ENCODE measurements around the gene CD164L2.

Gene CD164L2

GRCh38 chr1:27372022-27372807, 10.9 kb downstream of the CD164L2 start:
- Histone ChIP-seq H3K36me3 (ENCODE audit: insufficient read depth, low read length) (no peaks in the 10 kb centered on the region), H3K4me1 (ENCODE audit: control insufficient read depth, insufficient read depth, low read length, unreplicated experiment) (peaks cover 6% of the 10 kb centered on the region), H2AFZ (ENCODE audit: low read length, unreplicated experiment) (no peak overlapping the region), H3K4me3 (ENCODE audit: low read depth, low read length) (no peak overlapping the region), H3K79me2 (ENCODE audit: control insufficient read depth, insufficient read depth, low read length, unreplicated experiment) (no peaks in the 10 kb centered on the region), H3K27me3 (ENCODE audit: insufficient read depth, low read length) (no peaks in the 10 kb centered on the region), H3K27ac (ENCODE audit: low read depth, low read length) (no peak overlapping the region)

DNA sequence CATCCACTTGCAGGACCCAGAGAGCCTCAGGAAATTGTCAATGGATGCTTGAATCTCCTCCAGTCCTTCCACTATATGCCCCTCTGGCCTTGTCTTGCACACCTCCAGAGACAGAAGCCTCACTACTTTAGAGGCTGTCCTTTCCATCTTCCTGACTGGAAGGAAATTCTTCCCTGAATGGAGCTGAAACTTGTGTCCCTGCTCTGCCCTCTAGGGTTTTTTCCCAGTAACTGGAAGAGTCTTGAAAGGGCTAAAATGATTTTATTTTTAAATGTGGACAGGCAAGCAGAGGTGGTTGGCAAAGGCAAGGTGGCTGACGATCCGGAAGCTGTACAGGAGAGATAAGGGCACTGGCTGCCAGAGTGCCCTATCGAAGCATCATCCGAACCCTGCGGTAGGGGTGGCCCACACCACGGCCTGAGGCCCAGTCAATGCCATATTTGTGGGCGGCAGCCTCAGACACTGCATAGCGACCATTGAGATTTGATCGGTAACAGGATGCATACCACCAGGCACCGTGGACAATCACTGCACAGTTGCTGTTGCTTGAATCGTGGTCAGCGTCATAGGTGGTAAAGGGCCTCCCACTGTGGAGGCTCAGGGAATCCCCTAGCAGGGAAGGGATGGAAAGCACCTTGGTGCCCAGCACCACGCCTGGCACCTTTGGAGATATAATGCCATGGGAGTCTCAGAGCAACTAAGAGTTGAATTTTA, 14.1 kb downstream of the CD164L2 start:
- no peak overlapping the region for H3K27ac ChIP-seq (ENCODE audit: low read depth, low read length)
- H3K36me3 ChIP-seq (ENCODE audit: insufficient read depth, low read length): no peaks in the 10 kb centered on the region
- H3K79me2 ChIP-seq (ENCODE audit: control insufficient read depth, insufficient read depth, low read length, unreplicated experiment): peaks cover 7% of the 10 kb centered on the region
- H3K4me3 ChIP-seq (ENCODE audit: low read depth, low read length): no peak overlapping the region
- H2AFZ ChIP-seq (ENCODE audit: low read length, unreplicated experiment): no peak overlapping the region
- H3K4me1 ChIP-seq (ENCODE audit: control insufficient read depth, insufficient read depth, low read length, unreplicated experiment): peaks cover 17% of the 10 kb centered on the region
- no peaks in the 10 kb centered on the region for H3K27me3 ChIP-seq (ENCODE audit: insufficient read depth, low read length)

- Histone ChIP-seq H3K4me3 (ENCODE audit: low read depth, low read length) (peak overlapping the region; percentile 99), H3K27me3 (ENCODE audit: insufficient read depth, low read length) (no peaks in the 10 kb centered on the region), H2AFZ (ENCODE audit: low read length, unreplicated experiment) (peak overlapping the region; percentile 14), H3K27ac (ENCODE audit: low read depth, low read length) (peak overlapping the region; percentile 96), H3K79me2 (ENCODE audit: control insufficient read depth, insufficient read depth, low read length, unreplicated experiment) (peaks cover 7% of the 10 kb centered on the region), H3K36me3 (ENCODE audit: insufficient read depth, low read length) (no peaks in the 10 kb centered on the region; the same call in 1 of the 2 replicates), H3K4me1 (ENCODE audit: control insufficient read depth, insufficient read depth, low read length, unreplicated experiment) (peaks cover 17% of the 10 kb centered on the region)
These were observed 15.9 kb downstream of the CD164L2 start for GRCh38 chr1:27367160-27367650.

DNA sequence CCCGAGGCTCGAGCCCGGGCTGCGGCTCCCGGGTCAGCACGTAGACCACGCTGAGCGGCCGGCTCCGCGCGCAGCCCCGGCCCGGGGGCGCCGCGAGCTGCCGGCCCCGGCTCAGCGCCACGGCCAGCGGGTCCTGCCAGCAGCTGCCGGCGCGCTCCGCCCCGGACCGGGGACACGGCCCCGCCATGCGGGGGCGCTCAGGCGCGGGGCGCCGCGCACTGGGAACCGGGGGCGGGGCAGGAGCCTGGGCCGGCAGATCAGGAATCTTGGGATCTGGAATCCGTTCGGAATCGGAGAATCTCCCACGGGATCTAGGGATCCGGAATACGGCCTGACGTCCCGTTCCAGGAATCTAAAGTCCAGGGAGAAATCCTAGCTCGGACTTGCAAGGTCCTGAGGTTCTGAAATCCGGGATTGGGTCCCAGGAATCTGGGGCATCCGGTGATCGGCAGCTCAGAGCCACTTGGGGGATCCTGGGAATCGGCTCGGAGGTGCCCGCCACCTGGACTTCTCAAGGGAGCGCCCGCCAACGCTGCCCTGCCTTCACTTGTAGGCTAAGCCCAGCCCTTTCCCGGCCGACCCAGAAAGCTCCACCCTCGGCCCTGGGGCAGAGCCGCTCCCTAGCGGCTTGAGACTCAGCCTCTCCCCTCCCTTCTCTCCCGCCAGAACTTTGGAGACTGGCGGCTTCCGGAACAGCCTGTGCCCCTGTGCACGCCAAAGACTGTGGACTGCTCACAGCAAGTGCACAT, 16.5 kb downstream of the CD164L2 start, which contains the start of gene MAP3K6:
TSS of gene MAP3K6 (minus strand) at position 551 of the 749 bp plus-strand sequence. CDS start at position 187, 364 bp downstream.
- peaks cover 17% of the 10 kb centered on the region for H3K4me1 ChIP-seq (ENCODE audit: control insufficient read depth, insufficient read depth, low read length, unreplicated experiment)
- peak within 1 kb of the TSS; percentile 96 for H2AFZ ChIP-seq (ENCODE audit: low read length, unreplicated experiment)
- peaks cover 7% of the 10 kb centered on the region for H3K79me2 ChIP-seq (ENCODE audit: control insufficient read depth, insufficient read depth, low read length, unreplicated experiment)
- peak within 1 kb of the TSS; percentile 96 for H3K27ac ChIP-seq (ENCODE audit: low read depth, low read length)
- peak within 1 kb of the TSS; percentile 99 for H3K4me3 ChIP-seq (ENCODE audit: low read depth, low read length)
- no peaks in the 10 kb centered on the region for H3K27me3 ChIP-seq (ENCODE audit: insufficient read depth, low read length)
- H3K36me3 ChIP-seq (ENCODE audit: insufficient read depth, low read length): no peaks in the 10 kb centered on the region; the same call in 1 of the 2 replicates

- H3K4me1 ChIP-seq (ENCODE audit: control insufficient read depth, insufficient read depth, low read length, unreplicated experiment): peaks cover 17% of the 10 kb centered on the region
- H2AFZ ChIP-seq (ENCODE audit: low read length, unreplicated experiment): peak overlapping the region; percentile 90
- peak overlapping the region; percentile 96 for H3K27ac ChIP-seq (ENCODE audit: low read depth, low read length)
- peak overlapping the region; percentile 99 for H3K4me3 ChIP-seq (ENCODE audit: low read depth, low read length)
- peaks cover 7% of the 10 kb centered on the region for H3K79me2 ChIP-seq (ENCODE audit: control insufficient read depth, insufficient read depth, low read length, unreplicated experiment)
- H3K36me3 ChIP-seq (ENCODE audit: insufficient read depth, low read length): no peaks in the 10 kb centered on the region; the same call in 1 of the 2 replicates
- H3K27me3 ChIP-seq (ENCODE audit: insufficient read depth, low read length): no peaks in the 10 kb centered on the region
These were observed 17.1 kb downstream of the CD164L2 start for GRCh38 chr1:27366113-27366410.

DNA sequence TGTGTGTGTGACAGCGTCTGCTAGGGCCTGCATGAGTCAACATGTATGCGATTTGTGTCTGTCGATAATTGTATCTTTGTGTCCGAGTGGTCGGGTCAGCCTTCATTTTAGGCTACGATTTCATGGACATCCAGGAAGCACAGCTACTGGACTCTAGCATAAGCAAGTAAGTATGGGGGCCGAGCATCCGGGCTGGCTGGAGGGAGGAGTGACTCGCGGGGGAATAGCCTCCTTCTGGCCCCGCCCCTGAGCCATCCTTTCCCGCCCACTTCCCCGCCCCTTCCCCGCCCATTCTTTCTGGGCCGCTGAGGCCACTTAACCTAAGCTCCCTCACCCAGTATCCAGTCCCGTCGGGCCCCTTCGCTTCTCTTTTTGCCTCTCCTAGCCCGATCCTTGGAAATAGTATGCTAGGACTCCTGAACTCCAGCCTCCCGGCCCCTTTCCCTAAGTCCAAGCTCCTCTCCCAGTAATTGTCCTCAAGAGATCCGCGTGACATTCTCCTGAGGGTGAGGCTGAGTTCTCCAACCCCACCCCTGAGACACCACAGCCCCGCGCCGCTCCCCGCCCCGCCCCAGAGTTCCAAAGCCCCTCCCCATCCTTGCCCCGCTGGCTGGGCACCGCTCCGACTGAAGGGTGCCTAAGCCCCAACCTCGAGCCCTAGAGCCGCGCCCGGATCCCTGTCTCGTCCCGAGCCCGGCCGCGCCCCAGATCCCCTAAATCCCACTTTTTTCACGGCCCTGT, 17.6 kb downstream of the CD164L2 start:
- Histone ChIP-seq H3K4me1 (ENCODE audit: control insufficient read depth, insufficient read depth, low read length, unreplicated experiment) (peaks cover 17% of the 10 kb centered on the region), H3K36me3 (ENCODE audit: insufficient read depth, low read length) (no peaks in the 10 kb centered on the region; the same call in 1 of the 2 replicates), H2AFZ (ENCODE audit: low read length, unreplicated experiment) (peak overlapping the region; percentile 90), H3K4me3 (ENCODE audit: low read depth, low read length) (peak overlapping the region; percentile 99), H3K79me2 (ENCODE audit: control insufficient read depth, insufficient read depth, low read length, unreplicated experiment) (peaks cover 7% of the 10 kb centered on the region), H3K27me3 (ENCODE audit: insufficient read depth, low read length) (no peaks in the 10 kb centered on the region), H3K27ac (ENCODE audit: low read depth, low read length) (peak overlapping the region; percentile 96)

GRCh38 chr1:27364696-27365371, 18.3 kb downstream of the CD164L2 start:
- H2AFZ ChIP-seq (ENCODE audit: low read length, unreplicated experiment): peak overlapping the region; percentile 83
- peak overlapping the region; percentile 99 for H3K4me3 ChIP-seq (ENCODE audit: low read depth, low read length)
- peaks cover 7% of the 10 kb centered on the region for H3K79me2 ChIP-seq (ENCODE audit: control insufficient read depth, insufficient read depth, low read length, unreplicated experiment)
- H3K36me3 ChIP-seq (ENCODE audit: insufficient read depth, low read length): no peaks in the 10 kb centered on the region; the same call in 1 of the 2 replicates
- H3K4me1 ChIP-seq (ENCODE audit: control insufficient read depth, insufficient read depth, low read length, unreplicated experiment): peaks cover 17% of the 10 kb centered on the region
- H3K27ac ChIP-seq (ENCODE audit: low read depth, low read length): peak overlapping the region; percentile 96
- H3K27me3 ChIP-seq (ENCODE audit: insufficient read depth, low read length): no peaks in the 10 kb centered on the region

DNA sequence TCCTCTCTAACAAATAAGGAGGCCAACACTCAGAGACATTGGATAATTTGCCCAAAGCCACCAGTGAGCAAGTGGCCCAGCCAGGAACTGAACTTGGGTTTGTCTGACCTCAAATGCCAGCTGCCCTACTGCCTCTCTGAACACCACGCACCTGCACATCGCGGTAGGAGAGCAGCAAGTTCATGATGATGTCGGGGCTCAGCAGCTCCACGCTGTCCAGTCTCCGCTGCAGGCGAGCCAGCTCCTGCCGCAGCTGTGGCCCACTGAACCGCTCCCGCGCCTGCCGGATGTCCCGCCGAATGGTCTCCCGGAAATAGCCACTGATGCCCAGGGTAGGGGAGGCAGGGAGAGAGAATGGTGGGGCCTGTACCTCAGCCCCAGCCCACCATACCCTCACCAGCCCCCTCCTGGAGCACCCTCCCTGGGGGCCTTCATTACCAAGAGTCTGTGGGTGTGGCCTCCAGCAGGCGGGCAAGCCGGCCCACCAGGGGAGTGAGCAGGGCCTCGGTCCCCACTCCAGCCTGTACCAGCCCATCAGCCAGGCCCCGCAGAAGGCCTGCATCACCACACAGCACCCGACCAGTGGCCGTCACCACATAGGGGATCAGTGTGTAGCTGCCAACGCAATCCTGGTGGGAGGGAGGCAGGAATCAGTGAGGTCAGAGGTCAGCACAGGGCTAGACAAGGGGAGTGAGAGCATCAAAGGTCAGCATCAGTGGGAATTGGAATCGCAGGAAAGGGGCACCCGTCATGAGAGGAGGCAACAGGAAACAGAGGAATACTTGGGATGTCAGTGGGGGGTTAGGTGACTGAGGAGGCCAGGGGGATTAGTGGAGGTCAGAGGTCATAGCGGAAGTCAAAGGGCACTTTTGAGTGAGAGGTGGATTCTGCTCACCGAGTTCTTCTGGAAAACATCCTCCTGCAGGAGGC, 19.1 kb downstream of the CD164L2 start:
- H3K4me1 ChIP-seq (ENCODE audit: control insufficient read depth, insufficient read depth, low read length, unreplicated experiment): peaks cover 17% of the 10 kb centered on the region
- no peaks in the 10 kb centered on the region for H3K27me3 ChIP-seq (ENCODE audit: insufficient read depth, low read length)
- H2AFZ ChIP-seq (ENCODE audit: low read length, unreplicated experiment): no peak overlapping the region
- no peak overlapping the region; the same call in 1 of the 2 replicates for H3K4me3 ChIP-seq (ENCODE audit: low read depth, low read length)
- H3K27ac ChIP-seq (ENCODE audit: low read depth, low read length): no peak overlapping the region
- H3K79me2 ChIP-seq (ENCODE audit: control insufficient read depth, insufficient read depth, low read length, unreplicated experiment): peaks cover 7% of the 10 kb centered on the region
- H3K36me3 ChIP-seq (ENCODE audit: insufficient read depth, low read length): no peaks in the 10 kb centered on the region; the same call in 1 of the 2 replicates

- H3K27ac ChIP-seq (ENCODE audit: low read depth, low read length): no peak overlapping the region
- no peak overlapping the region for H2AFZ ChIP-seq (ENCODE audit: low read length, unreplicated experiment)
- peaks cover 5% of the 10 kb centered on the region; the same call in 1 of the 2 replicates for H3K36me3 ChIP-seq (ENCODE audit: insufficient read depth, low read length)
- no peak overlapping the region for H3K4me3 ChIP-seq (ENCODE audit: low read depth, low read length)
- peaks cover 8% of the 10 kb centered on the region for H3K4me1 ChIP-seq (ENCODE audit: control insufficient read depth, insufficient read depth, low read length, unreplicated experiment)
- H3K27me3 ChIP-seq (ENCODE audit: insufficient read depth, low read length): no peaks in the 10 kb centered on the region
- H3K79me2 ChIP-seq (ENCODE audit: control insufficient read depth, insufficient read depth, low read length, unreplicated experiment): peaks cover 7% of the 10 kb centered on the region
These were observed 21.6 kb downstream of the CD164L2 start for GRCh38 chr1:27361553-27361952.

Measured in ACC112 (cell line).